Spleen (tissue), 11 donors: Measurements from ENCODE around the gene MTMR3. TPM values are rescaled to one million over a fixed set of nuclear protein-coding genes. Genes with fewer than 3 reads are reported as not detected.

Experiments
- DNase-seq: peaks from one replicate; pipeline ENCODE4 v3.0.0-alpha.2; 2020
- H3K27ac ChIP-seq, 8 donors: fragments of 200-600 bp; sonication (generic) in 7 of 8; 1 replicate in 4 of 8; 2 replicates in 4 of 8; pipeline versions ENCODE4 v1.5.0 to v1.8.0; 2016 to 2021; ENCODE audit warnings: inconsistent platforms in 4 of 8, mild to moderate bottlenecking in 4 of 8, moderate library complexity in 1 of 8
- H3K27me3 ChIP-seq, 7 donors: fragments of 200-600 bp; sonication (generic) in 6 of 7; replicated peaks in 1 of 7; 1 replicate in 4 of 7; 2 replicates in 3 of 7; pipeline versions ENCODE4 v1.5.0 to v1.8.0; 2016 to 2021; ENCODE audit warnings: inconsistent platforms in 3 of 7, mild to moderate bottlenecking in 1 of 7
- H3K36me3 ChIP-seq, 6 donors: fragments of 200-600 bp; sonication (generic) in 5 of 6; 1 replicate in 4 of 6; 2 replicates in 2 of 6; pipeline versions ENCODE4 v1.5.0 to v1.8.0; 2016 to 2021; ENCODE audit warnings: inconsistent platforms in 2 of 6
- H3K4me1 ChIP-seq, 6 donors: fragments of 200-600 bp; sonication (generic) in 5 of 6; 1 replicate in 3 of 6; 2 replicates in 3 of 6; pipeline versions ENCODE4 v1.5.0 to v1.8.0; 2016 to 2021; ENCODE audit warnings: inconsistent platforms in 3 of 6
- H3K4me3 ChIP-seq, 8 donors: fragments of 200-600 bp; sonication (generic) in 7 of 8; 1 replicate in 4 of 8; 2 replicates in 4 of 8; pipeline versions ENCODE4 v1.5.0 to v1.8.0; 2016 to 2021; ENCODE audit warnings: inconsistent platforms in 4 of 8, mild to moderate bottlenecking in 4 of 8, moderate library complexity in 2 of 8
- H3K9me3 ChIP-seq, 8 donors: fragments of 200-600 bp; sonication (generic) in 7 of 8; 1 replicate in 4 of 8; 2 replicates in 4 of 8; pipeline versions ENCODE4 v1.5.0 to v1.8.0; 2016 to 2021; ENCODE audit warnings: inconsistent platforms in 4 of 8
- POLR2A ChIP-seq, 3 donors: fragments of 450-650 bp; IDR thresholded peaks; one replicate each; pipeline ENCODE4 v1.5.1; 2017; ENCODE audit warnings: antibody characterized with exemption in 3 of 3, mild to moderate bottlenecking in 1 of 3
- POLR2AphosphoS5 ChIP-seq, 3 donors: sonication (generic); formaldehyde crosslinking; IDR thresholded peaks; one replicate each; pipeline ENCODE4 v1.5.1; 2017; ENCODE audit warnings: antibody characterized with exemption in 3 of 3
- WGBS, 5 donors: extraction: QIAGEN DNeasy Blood & Tissue Kit in 3 of 5; methylation state at CpG; one replicate each; pipeline versions ENCODE4 v1.1.5 to v1.1.7; 2013 to 2018; 5-methylcytosine and 5-hydroxymethylcytosine counted together
- intact Hi-C: fragments of 100-400 bp; cut with DNase I; formaldehyde crosslinking; loops from one replicate; pipeline ENCODE4 v1.15.0; 2023; ENCODE audit warnings: low total_unique reads
- polyA plus RNA-seq, 3 donors: library from polyadenylated mRNA; stranded (reverse); fragments of 200-250 nt; gene quantifications; one replicate each; pipeline ENCODE4 v1.2.1, GENCODE V29; 2013
- total RNA-seq, 7 donors: library from RNA; depleted of rRNA in 3 of 7; stranded (reverse); fragments of >200 nt in 3 of 7; fragmentation: NEBNext Ultra II Directional in 4 of 7; extraction: Animal tissue kit (Norgen Biotek cat#: 25700) in 4 of 7; gene quantifications; one replicate each; pipeline versions ENCODE4 v1.1.0 to v1.2.1, GENCODE V29; 2016 to 2021
- TF ChIP-seq, protein P1 (sequence below), 11 experiments: fragments of 200-600 bp in 7 of 11; fragments of 450-650 bp in 4 of 11; sonication (generic) in 4 of 11; IDR thresholded peaks in 8 of 11; conservative IDR thresholded peaks in 3 of 11; 1 replicate in 7 of 11; 2 replicates in 4 of 11; pipeline versions ENCODE4 v1.4.0 to v1.8.0; 2016 to 2021; ENCODE audit warnings: antibody characterized with exemption in 11 of 11, inconsistent platforms in 4 of 11, mild to moderate bottlenecking in 1 of 11
- donor health status: healthy with polysubstance abuse.
- donor health status: DM: no; HTN: no; CAD: no; lungs with moderate emphysema.
- donor health status: DM: no; HTN: no; CAD: no.
- donor health status: Bipolar disorder and iron deficiency.
- donor health status: healthy.
- donor health status: DM: no; HTN: no; CAD: no.
- donor health status: DM: yes; HTN: yes; CAD: no.

Gene MTMR3
- total and polyA plus RNA-seq, 10 donors: 5.3 to 137 (median 76.2) TPM

- Histone ChIP-seq H3K4me3 (no peak overlapping the region), H3K27ac (peak overlapping the region in 2 of 8 donors; percentile 2 to 19), H3K36me3 (peaks cover 3 to 98% (median 59%) of the 10 kb centered on the region in 6 donors), H3K27me3 (no peaks in the 10 kb centered on the region), H3K9me3 (no peaks in the 10 kb centered on the region), H3K4me1 (peaks cover 0 to 19% (median 7%) of the 10 kb centered on the region in 6 donors)
- 61 to 82% (median 70%) methylated on average over 4 of the region's 4 CpGs for WGBS, 5 donors
- no peak for DNase-seq
- no peak for TF ChIP-seq POLR2A (IDR thresholded peaks at IDR 0.05)
- TF ChIP-seq, protein P1, sequence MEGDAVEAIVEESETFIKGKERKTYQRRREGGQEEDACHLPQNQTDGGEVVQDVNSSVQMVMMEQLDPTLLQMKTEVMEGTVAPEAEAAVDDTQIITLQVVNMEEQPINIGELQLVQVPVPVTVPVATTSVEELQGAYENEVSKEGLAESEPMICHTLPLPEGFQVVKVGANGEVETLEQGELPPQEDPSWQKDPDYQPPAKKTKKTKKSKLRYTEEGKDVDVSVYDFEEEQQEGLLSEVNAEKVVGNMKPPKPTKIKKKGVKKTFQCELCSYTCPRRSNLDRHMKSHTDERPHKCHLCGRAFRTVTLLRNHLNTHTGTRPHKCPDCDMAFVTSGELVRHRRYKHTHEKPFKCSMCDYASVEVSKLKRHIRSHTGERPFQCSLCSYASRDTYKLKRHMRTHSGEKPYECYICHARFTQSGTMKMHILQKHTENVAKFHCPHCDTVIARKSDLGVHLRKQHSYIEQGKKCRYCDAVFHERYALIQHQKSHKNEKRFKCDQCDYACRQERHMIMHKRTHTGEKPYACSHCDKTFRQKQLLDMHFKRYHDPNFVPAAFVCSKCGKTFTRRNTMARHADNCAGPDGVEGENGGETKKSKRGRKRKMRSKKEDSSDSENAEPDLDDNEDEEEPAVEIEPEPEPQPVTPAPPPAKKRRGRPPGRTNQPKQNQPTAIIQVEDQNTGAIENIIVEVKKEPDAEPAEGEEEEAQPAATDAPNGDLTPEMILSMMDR (IDR thresholded peaks at IDR 0.05 in 8 of 11, conservative IDR thresholded peaks at IDR 0.05 in 3 of 11): no peak
- no peak for TF ChIP-seq POLR2AphosphoS5 (IDR thresholded peaks at IDR 0.05)
- intact Hi-C loops: loop anchor here (10.0 kb wide), 1 partner anchor 370 kb away; no protein-coding TSS in a partner anchor
These were observed 121.7 kb downstream of the MTMR3 start for GRCh38 chr22:30004694-30005093.

DNA sequence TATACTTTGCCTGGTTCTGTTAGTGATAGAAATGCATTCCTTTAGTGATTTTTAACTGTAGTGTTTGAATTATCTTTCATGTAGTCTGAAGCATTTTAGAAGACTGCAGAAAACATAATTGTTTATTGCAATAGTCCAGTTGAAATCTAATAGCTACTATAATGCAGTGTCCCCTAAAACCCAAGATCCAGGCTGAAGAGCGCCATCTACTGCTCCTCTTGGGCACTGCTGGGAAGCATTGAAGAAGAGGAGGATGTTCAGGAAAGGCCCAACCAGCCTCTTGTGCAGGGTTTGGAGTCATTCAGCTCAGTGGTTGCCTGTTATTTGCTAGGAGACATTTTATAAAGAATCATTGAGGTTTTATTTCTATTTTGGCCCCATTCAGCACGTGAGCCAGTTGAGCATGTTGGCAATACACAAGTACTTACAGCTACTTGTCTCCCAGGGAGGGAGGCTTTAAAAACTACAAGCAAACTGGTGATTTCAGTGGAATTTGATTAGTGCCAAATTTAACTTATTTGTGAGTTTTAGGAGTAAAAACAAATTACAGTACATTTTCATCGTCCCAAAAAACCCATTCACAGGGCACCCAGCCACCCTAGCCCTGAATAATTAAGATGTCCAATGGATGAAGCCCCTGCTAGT is 122.4 kb downstream of the MTMR3 start:
- TF ChIP-seq, protein P1 (IDR thresholded peaks at IDR 0.05 in 8 of 11, conservative IDR thresholded peaks at IDR 0.05 in 3 of 11): peak; percentile 77 to 97 (median 92)
- no peak for TF ChIP-seq POLR2A (IDR thresholded peaks at IDR 0.05)
- no peak overlapping the region for H3K27ac ChIP-seq
- no peak for DNase-seq
- H3K36me3 ChIP-seq: peaks cover 3 to 98% (median 60%) of the 10 kb centered on the region in 6 donors
- H3K27me3 ChIP-seq: no peaks in the 10 kb centered on the region
- H3K9me3 ChIP-seq: no peaks in the 10 kb centered on the region
- intact Hi-C loops: loop anchor here (10.0 kb wide), 1 partner anchor 371 kb away; no protein-coding TSS in a partner anchor
- H3K4me1 ChIP-seq: peaks cover 0 to 19% (median 7%) of the 10 kb centered on the region in 6 donors
- no peak overlapping the region for H3K4me3 ChIP-seq
- 38 to 65% (median 58%) methylated on average over 3 of the region's 3 CpGs for WGBS, 5 donors

DNA sequence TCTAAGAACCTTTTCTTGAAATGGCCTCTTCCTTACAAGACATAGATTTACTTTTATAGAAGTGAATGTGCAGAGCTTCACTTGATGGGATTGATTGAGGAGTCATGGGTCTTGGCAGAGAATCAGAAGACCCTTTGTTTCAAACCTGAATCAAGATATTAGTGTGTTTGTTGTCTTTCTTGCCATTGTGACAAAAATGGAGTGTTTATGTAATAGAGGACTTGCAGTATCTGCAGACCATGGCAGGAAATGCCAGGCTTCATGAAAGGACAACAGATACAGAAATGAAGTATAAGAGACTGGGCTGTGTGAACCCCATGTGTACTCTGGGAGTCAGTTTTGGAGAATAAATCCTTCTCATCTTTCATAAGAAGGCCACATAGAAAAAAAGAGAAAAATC is 124.4 kb downstream of the MTMR3 start:
- intact Hi-C loops: loop anchor here (10.0 kb wide), 1 partner anchor 373 kb away; no protein-coding TSS in a partner anchor
- no peak for DNase-seq
- TF ChIP-seq POLR2AphosphoS5 (IDR thresholded peaks at IDR 0.05) (no peak), POLR2A (IDR thresholded peaks at IDR 0.05) (no peak)
- TF ChIP-seq, protein P1 (IDR thresholded peaks at IDR 0.05 in 8 of 11, conservative IDR thresholded peaks at IDR 0.05 in 3 of 11): no peak
- H3K4me1 ChIP-seq: peaks cover 0 to 19% (median 7%) of the 10 kb centered on the region in 6 donors
- no peak overlapping the region for H3K27ac ChIP-seq
- H3K36me3 ChIP-seq: peaks cover 3 to 98% (median 71%) of the 10 kb centered on the region in 6 donors
- H3K27me3 ChIP-seq: no peaks in the 10 kb centered on the region
- H3K4me3 ChIP-seq: no peak overlapping the region
- no peaks in the 10 kb centered on the region for H3K9me3 ChIP-seq

GRCh38 chr22:30008401-30008800 is 125.4 kb downstream of the MTMR3 start:
- no peak for DNase-seq
- Histone ChIP-seq H3K4me1 (peaks cover 0 to 19% (median 7%) of the 10 kb centered on the region in 6 donors), H3K36me3 (peaks cover 3 to 98% (median 73%) of the 10 kb centered on the region in 6 donors), H3K27me3 (no peaks in the 10 kb centered on the region), H3K9me3 (no peaks in the 10 kb centered on the region), H3K4me3 (no peak overlapping the region), H3K27ac (no peak overlapping the region)
- intact Hi-C loops: loop anchor here (10.0 kb wide), 1 partner anchor 374 kb away; no protein-coding TSS in a partner anchor
- TF ChIP-seq, protein P1 (IDR thresholded peaks at IDR 0.05 in 8 of 11, conservative IDR thresholded peaks at IDR 0.05 in 3 of 11): no peak
- no peak for TF ChIP-seq POLR2AphosphoS5 (IDR thresholded peaks at IDR 0.05)
- no peak for TF ChIP-seq POLR2A (IDR thresholded peaks at IDR 0.05)
- WGBS, 5 donors: 77 to 91% (median 81%) methylated on average over 2 of the region's 2 CpGs
